ENCODE results near the gene MAGI2.

DNA sequence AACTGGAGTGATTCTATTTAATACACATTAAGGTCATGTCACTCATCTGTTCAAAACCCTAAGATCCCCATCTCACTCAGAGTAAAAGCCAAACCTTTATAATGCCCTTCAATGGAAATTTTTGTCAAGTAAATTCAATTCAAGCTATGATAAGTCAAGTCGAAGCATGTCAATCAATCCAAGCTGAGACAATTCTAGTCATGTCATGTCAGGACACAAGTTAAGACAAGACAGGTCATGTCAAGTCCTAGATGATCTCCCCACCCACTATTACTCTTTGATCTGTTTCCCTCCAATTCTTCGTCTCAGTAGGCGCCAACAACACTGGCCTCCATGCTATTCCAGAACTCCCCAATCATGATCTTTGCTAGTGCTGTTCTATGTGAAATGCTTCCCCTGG is 141.4 kb downstream of the MAGI2 start:
- TF ChIP-seq, protein P1, sequence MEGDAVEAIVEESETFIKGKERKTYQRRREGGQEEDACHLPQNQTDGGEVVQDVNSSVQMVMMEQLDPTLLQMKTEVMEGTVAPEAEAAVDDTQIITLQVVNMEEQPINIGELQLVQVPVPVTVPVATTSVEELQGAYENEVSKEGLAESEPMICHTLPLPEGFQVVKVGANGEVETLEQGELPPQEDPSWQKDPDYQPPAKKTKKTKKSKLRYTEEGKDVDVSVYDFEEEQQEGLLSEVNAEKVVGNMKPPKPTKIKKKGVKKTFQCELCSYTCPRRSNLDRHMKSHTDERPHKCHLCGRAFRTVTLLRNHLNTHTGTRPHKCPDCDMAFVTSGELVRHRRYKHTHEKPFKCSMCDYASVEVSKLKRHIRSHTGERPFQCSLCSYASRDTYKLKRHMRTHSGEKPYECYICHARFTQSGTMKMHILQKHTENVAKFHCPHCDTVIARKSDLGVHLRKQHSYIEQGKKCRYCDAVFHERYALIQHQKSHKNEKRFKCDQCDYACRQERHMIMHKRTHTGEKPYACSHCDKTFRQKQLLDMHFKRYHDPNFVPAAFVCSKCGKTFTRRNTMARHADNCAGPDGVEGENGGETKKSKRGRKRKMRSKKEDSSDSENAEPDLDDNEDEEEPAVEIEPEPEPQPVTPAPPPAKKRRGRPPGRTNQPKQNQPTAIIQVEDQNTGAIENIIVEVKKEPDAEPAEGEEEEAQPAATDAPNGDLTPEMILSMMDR (IDR thresholded peaks at IDR 0.05; ENCODE audit: insufficient read depth, low read depth, low read length), result no peak
- no peak for TF ChIP-seq EZH2 (IDR thresholded peaks at IDR 0.05; ENCODE audit: insufficient read depth, low read length)

All from astrocyte (in vitro differentiated cells and primary cell).